ENCODE results near the gene HIP1.
"Not testable (repeated sequence)": the region's sequence is repeated elsewhere in the genome, so short reads cannot be mapped to it uniquely, and the experiment has no call there.

DNA sequence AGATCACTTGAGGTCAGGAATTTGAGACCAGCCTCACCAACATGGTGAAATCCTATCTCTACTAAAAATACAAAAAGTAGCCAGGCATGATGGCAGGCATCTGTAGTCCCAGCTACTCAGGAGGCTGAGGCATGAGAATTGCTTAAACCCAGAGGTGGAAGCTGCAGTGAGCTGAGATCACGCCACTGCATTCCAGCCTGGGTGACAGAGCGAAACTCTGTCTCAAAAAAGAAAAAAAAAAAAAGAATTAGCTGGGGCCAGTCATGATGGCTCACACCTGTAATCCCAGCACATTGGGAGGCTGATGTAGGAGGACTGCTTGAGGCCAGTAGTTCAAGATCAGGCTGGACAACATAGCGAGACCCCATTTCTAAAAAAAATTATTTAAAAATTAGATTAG is 21.0 kb downstream of the HIP1 start:
- TF ChIP-seq, protein P1, sequence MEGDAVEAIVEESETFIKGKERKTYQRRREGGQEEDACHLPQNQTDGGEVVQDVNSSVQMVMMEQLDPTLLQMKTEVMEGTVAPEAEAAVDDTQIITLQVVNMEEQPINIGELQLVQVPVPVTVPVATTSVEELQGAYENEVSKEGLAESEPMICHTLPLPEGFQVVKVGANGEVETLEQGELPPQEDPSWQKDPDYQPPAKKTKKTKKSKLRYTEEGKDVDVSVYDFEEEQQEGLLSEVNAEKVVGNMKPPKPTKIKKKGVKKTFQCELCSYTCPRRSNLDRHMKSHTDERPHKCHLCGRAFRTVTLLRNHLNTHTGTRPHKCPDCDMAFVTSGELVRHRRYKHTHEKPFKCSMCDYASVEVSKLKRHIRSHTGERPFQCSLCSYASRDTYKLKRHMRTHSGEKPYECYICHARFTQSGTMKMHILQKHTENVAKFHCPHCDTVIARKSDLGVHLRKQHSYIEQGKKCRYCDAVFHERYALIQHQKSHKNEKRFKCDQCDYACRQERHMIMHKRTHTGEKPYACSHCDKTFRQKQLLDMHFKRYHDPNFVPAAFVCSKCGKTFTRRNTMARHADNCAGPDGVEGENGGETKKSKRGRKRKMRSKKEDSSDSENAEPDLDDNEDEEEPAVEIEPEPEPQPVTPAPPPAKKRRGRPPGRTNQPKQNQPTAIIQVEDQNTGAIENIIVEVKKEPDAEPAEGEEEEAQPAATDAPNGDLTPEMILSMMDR (IDR thresholded peaks at IDR 0.05; ENCODE audit: insufficient read depth, low read depth, low read length), result not testable (repeated sequence)
- not testable (repeated sequence) for TF ChIP-seq EZH2 (IDR thresholded peaks at IDR 0.05; ENCODE audit: insufficient read depth, low read length)

All from astrocyte (in vitro differentiated cells and primary cell).